GDM1 (cell line): ENCODE measurements around the gene GBX2.

Experiments used
- DNase-seq: peaks from one replicate; lab custom pipeline; 2025; lab: John Stamatoyannopoulos, UW

GBX2 gene

DNA sequence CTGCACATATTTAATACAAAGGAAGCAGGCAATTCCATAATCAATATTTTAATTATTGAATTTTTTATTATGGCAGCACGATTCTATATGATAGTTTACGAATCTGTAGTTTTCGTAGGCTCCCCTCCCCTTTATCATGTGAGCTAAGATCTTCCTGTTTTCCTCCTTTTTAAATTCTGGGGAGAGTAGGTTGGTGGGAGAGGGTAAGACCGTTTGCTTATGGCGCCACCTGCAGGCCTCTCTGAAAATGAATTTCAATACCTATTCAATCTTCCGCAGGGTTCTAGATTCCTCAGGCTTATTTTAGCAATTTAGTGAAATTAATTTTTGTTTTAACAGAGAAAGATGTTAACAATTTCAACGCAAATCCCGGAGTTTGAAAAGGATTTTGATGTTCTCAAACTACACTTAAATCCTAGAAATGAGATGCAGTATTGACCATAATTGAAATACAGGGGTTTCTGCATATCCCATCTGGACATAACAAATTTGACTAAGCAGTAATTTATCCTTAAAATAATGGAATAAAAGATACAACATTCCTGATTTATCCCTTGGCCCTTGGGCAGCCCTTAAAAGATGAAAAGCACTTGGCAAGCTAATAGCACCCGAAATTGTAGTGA is 12.8 kb upstream of the GBX2 start:
- no peak for DNase-seq

- DNase-seq: no peak
Measured at GRCh38 chr2:236180076-236180816, 12.1 kb upstream of the GBX2 start.

DNA sequence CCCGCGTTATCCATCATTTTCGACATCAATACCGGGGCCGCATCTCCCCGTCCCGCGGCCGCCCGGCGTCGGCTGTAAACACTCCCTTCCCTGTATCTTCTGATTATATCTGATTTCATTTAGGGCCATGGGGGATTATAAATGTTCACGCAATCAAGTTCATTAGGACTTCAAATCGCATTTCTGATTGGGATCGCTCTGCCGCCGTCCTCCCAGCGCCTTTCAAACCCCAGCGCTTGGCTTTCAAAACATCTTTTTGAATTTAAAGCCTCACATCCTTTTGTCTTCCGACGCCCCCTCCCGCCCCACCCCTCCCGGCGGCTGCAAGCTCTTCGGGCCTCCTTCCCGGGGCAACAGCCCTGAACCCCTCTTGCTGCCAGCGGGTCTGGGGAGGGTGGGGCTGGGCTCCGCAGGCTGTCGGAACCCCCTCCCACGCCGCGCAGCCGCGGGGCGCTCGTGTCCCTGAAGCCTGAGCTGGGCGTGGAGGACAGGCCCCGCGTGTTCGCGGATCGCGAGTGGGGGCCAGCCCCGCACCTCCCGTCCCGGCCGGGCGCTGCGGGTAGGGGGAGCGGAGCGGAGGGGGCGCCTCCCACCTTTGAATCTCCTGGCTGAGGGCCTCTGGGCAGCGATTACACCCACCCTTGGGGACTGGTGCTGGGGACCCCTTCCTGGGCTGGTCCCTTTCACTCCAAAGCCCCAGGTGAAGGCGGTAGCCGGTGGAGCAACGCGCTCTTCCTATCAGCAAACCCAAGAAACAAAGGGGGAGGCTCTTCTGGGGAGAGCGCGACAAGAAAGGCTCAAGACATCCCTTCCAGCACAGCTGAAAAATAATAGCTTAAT is 11.3 kb upstream of the GBX2 start:
- DNase-seq: no peak

DNA sequence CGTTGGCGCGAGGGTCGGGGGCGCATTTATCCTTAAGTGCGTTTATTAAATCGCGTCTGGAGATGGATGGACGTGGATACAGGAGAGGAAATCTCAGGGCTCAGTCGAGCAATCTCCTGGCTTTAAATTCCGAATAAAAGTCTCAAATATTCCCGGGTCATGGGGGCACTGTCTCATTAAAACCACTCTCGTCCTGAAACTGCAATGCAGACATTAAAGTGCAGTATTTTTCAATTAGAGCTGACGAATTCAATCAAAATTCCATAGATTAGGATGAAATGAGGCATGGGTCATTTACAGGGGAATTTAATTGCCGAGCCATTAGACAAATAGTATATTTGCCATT is 10.7 kb upstream of the GBX2 start:
- DNase-seq: no peak

DNA sequence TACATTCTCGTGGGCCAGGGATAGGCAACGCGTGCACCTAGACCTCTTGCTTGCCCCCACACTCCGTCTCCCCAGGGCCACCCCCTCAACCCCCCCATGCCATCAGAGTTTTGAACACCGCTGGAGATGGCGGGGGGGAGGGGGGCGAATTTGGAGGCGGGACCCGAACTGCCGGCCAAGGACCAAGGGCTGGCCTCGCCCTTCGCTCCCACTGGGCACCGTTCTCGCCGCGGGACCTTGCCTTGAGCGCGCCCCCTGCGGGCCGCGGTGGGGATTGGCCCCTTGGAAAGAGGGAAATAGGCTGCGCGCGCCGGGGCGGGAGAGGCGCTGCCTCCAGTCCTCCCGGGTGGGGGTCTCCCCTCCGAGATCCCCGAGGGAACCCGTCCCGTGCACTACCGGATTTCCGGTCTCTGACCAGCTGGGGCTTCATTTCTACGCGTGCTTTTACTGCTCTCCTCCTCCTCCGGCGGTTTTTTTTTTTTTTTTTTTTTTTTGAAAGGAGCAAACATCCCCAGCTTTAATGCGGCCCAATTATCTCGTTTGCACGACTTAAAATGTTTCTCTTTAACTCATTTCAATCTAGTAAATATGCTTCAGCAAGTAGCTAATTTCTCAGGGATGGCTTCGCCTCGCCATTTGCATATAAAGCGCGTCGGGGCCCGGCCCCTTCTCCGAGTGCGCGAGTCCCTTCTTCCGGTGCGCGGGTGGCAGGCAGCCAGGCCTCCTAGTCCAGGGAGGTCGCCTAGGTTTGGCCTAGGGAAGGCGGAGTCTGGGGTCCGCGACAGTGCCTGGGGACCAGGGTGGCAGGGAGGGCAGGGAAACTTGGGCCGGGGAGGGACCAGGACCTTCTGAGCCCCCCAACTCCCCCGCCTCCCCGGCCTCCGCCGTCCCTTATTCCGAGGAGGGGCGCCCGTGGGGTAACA is 10.0 kb upstream of the GBX2 start:
- no peak for DNase-seq

DNA sequence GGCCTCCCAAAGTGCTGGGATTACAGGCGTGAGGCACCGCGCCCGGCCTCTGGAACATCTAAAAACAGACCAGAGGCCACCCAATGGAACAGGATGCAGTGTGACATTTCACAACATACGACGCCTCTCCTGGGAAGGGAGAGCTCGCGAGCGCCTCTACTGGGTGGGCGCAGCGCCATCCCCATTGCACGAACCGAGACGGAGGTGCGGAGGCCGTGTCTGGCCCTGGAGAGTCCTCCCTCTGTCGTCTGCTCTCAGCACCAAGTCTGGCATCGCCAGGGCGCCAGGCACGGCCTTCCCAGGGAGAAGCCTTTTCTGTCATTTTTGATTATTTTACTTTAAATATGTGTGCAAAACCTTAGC is 9.4 kb upstream of the GBX2 start:
- no peak for DNase-seq

DNA sequence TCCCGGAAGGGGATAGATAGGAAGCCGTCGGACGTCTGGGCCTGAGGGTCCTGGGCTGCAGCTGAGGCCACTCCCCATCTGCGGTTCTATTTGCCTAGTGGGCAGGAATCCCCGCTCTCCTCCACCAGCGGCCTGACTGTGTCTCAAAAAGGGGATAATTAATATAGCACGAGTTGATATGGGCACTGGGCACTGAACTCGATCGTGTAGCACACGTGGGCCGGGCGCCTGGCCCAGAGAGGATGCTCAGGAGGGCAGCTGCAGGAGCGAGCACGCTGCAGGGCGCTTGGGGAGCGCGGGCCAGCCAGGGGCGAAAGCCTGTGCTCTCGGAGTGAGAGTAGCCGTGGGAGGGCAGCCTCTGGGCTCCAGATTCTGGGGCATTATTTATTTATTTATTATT is 8.8 kb upstream of the GBX2 start:
- no peak for DNase-seq

DNA sequence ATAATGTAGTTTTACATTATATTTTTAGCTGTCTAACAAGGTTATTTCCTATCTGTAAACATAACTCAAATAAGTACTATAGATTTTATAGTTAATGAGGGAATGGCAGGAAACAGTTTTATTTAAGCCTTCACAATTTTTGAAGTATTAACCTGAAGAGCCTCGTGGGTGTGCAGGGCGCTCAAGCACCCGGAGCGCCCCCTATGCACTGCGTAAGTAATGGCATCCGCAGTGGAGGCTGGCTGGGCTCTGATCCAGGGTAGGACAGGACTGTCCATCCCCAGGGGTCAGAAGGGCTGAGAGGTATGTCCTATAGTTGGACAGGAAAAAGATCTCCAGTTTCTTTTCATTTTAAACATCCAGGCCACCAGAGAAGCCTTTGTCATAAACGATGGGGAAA is 8.2 kb upstream of the GBX2 start:
- DNase-seq: no peak

- DNase-seq: no peak
Measured at GRCh38 chr2:236175548-236176150, 7.5 kb upstream of the GBX2 start.

- no peak for DNase-seq
Measured at GRCh38 chr2:236173729-236174607, 5.8 kb upstream of the GBX2 start.

GRCh38 chr2:236173036-236173728 is 5.0 kb upstream of the GBX2 start:
- DNase-seq: no peak

DNA sequence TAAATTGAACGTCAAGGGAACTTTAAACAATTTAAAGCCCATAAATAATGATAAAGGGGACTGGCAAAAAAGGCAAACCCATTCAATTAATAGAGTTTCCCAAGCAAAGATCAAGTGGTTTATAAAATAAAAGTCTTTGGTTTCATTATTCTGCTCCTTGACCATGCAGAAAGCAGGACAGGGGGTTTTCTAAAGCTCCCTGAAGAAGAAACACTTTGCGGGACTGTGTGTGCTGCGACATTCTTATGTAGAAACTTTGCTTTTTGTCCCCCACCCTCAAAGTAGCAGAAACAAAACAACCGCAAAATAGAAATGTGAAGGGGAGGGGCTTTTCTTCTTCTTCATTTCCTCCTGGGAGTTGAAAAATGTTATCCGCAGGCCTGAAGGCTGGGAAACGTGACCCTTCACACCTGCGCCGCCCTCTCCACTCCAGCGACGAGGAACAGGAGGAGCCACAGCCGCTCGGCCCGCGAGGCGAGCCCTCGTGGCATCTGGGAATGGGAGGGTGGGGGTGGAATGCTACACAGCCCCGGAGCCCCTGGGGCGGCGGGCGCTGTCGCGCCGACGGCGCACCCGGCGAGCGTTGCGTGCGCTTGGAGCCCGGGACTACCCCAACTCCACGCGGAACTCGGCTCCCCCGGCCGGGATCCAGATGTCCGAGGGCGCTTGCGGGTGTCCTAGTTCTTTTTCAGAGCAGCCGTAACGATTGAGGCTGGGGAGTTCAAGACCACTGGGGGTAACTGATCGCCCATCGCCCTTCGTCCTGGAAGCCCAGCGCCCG is 4.3 kb upstream of the GBX2 start:
- no peak for DNase-seq

DNA sequence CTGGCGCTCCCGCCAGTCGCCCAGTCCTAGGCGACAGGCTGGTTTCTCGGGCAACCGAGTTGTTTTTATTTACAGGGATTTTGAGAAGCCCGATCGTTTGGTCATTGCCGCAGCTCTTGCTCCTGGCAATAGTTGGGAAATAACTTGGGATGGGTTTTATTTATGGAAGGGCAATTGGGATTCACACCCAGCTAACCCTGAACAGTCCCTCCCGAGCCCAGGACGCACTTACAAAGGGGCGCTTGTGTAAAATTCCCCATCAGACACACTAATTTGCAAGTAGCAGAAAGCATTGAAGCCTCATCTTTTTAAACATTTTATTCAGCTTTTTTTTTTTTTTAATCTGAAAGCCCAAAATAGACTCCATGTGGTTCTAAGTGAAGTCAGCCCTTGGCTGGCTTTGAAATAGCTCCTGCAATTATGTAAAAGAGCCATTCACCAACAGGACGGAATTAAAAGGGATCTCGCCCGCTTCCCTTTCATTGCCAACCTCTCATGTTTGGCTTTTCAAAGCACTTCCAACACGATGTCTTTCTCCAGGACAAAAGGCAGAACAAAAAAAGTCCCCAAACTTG is 3.6 kb upstream of the GBX2 start:
- DNase-seq: no peak

DNA sequence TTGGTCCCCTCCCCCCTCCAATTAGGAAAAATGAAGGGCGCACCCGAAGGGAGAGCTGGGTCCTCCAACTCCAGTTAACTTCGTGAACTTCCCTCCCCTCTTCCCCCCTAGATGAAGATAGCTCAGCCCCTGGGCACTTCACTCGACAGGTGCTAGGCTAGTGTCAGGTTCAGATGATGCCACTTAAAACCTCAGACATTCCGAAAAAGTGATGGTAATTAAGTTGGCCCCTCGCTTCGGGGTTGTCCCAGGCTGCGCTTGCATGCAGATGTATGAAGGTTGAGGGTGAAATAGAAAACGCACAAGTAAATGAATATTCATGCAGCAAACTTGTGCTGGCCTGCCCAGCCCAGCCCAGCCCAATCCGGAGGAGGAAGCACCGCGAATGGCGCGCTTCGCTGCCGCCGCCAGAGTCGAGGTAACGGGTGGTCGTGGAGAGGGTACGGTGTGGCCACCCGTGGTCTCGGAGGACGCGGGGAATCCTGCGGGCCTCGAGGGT is 3.0 kb upstream of the GBX2 start:
- DNase-seq: no peak

GRCh38 chr2:236170590-236171165 is 2.5 kb upstream of the GBX2 start:
- DNase-seq: no peak

DNA sequence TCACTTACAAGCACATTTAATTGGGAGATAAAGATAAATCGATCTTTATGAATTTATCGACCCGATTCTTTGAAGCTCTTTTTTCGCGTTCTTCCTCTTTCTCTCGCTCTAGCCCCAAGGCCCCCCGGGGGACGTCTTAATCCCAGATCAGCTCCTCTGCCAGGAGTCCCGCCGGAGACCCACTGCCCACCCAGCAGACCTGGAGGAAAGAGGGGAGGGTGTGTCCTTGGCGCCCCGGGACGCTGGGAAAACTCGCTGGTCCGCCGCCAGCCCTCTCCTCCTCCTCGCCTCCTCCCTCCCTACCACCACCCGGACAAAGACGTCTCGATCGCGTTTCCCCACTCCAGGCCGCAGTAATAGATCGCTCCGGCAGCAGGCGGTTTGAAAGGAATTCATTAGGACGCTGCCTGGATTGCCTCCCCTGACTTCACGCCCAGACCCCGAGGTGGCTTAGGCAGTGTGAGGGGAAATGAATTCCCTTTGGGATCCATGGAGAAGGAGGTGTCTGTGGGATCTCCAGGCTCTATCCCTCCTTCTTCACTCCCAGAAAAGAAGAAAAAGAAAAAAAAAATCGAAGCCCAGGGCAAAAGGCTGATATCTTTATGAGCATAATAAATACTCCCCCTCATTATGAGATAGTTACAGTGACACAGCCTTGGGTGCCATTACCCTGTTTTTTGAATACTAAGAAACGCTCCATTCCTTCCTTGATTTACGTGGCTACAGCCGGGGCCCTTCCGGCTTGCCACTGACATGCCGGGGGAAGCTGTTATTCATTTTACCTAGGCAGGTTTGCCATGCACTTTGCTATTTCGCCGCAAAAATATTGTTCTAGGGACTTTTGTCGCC is 1.8 kb upstream of the GBX2 start:
- DNase-seq: no peak

DNA sequence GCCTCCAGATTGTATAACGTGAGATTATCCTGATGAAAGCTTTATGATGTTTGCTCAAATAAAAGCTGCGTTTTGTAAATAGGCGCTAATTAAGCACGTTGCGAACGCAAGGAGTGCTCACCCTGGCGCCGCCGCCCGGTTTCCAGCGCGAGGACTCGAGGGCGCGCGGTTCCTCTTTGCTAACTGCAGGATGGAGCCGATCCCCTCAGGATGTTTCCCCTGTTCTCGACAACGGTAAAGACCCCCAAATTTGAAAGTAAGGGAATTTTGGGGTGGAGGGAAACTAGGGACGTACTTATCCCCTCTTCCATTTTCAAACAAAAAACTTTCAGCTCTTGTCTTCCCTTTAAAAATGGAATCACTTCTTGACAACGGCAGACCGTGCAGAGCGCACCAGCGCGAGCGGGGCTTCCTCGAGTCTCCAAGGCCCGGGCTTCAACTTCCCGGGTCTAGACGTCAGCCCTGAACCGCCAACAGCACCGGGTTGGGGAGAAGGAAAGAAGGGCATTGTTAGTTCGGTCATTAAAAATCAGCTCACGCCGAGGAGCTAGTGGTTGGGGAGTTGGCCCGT is 1.1 kb upstream of the GBX2 start:
- no peak for DNase-seq
